HFFc6 (cell line): ENCODE results near the gene ACACB. TPM values are rescaled to one million over a fixed set of nuclear protein-coding genes. Genes with fewer than 3 reads are reported as not detected.

Experiments used
- DNase-seq: peaks from one replicate; pipeline ENCODE4 v3.0.0-alpha.2; 2018
- H3K27ac Mint-ChIP-seq: 2 replicates; pipeline ENCODE4 v1.8.0; 2020; ENCODE audit warnings: mild to moderate bottlenecking, mixed read lengths
- H3K27me3 Mint-ChIP-seq: 2 replicates; pipeline ENCODE4 v1.8.0; 2021; ENCODE audit warnings: mild to moderate bottlenecking, moderate library complexity, mixed read lengths; ENCODE audit not compliant: insufficient read depth
- H3K36me3 Mint-ChIP-seq: 2 replicates; pipeline ENCODE4 v1.8.0; 2021; ENCODE audit warnings: low read depth, mixed read lengths
- H3K4me1 Mint-ChIP-seq: 2 replicates; pipeline ENCODE4 v1.8.0; 2020; ENCODE audit warnings: low read depth, mixed read lengths
- H3K4me3 Mint-ChIP-seq: 2 replicates; pipeline ENCODE4 v1.8.0; 2020; ENCODE audit warnings: mild to moderate bottlenecking, moderate library complexity, mixed read lengths
- H3K9me3 Mint-ChIP-seq: 2 replicates; pipeline ENCODE4 v1.8.0; 2020; ENCODE audit warnings: mild to moderate bottlenecking, mixed read lengths
- total RNA-seq, 6 experiments: library from RNA; stranded (reverse); fragmentation: NEBNext Ultra II Directional; extraction: Animal tissue kit (Norgen Biotek cat#: 25700); gene quantifications; 2 replicates in 1 of 6; 3 replicates in 5 of 6; pipeline ENCODE4 v1.2.3, GENCODE V29; 2021
- TF ChIP-seq, protein P1 (sequence below): fragments of 200-600 bp; sonication (generic); IDR thresholded peaks from 2 replicates; pipeline ENCODE4 v1.5.0; 2021; ENCODE audit warnings: antibody characterized with exemption, mild to moderate bottlenecking

ACACB gene
- total RNA-seq, 6 experiments from 2014 or later: 1.0 to 2.1 (median 1.3) TPM

DNA sequence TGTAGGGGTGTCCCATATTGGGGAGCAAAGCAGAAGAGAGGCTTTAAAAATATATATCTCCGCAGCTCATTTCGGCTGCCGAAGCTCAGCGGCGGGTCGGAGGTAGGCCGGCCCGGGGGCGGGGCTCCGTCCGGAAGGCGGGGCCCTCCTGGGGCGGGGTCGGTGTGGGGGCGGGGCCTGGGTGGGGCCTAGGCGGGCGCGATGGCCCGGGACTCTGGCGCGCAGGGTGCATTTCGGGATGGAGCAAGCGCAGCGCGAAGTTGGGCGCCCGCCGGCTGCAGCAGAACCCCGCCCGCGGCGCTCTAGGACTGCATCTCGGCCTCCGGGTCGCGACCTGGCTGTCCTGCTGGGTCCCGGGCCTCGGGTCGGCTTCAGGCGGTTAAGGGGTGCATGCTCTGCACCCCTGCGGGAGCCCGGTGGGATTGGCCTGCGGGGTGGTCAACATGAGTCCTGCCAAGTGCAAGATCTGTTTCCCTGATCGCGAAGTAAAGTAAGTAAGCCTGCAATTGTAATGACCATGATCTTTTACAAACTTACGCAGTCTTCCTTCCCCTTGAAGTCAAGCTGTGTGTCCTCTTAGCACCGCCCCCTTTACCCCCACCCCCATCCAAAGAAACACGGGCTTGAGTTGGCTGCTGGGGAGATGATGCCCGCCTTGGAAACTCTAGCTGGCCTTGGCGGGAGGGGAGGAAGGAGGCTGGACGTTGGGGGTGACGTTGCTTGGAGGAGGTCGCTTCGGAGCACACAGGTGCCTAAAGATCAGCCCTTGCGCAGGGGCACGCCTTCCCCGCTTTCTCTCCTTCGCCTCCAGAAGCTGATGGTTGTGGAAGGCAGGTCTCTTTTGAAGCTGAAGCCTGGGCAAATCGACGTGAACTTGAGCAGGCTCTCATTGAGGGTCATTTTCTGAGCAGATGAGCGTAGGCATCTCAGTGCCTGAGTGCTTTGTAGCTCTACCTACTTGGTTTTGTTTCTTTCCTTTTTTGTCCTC is 38.4 kb downstream of the ACACB start:
- Mint-ChIP-seq H3K27me3 (peaks cover 17% of the 10 kb centered on the region), H3K9me3 (no peaks in the 10 kb centered on the region), H3K36me3 (no peaks in the 10 kb centered on the region), H3K27ac (no peak overlapping the region), H3K4me3 (peak overlapping the region; percentile 83), H3K4me1 (peaks cover 15% of the 10 kb centered on the region)
- TF ChIP-seq, protein P1, sequence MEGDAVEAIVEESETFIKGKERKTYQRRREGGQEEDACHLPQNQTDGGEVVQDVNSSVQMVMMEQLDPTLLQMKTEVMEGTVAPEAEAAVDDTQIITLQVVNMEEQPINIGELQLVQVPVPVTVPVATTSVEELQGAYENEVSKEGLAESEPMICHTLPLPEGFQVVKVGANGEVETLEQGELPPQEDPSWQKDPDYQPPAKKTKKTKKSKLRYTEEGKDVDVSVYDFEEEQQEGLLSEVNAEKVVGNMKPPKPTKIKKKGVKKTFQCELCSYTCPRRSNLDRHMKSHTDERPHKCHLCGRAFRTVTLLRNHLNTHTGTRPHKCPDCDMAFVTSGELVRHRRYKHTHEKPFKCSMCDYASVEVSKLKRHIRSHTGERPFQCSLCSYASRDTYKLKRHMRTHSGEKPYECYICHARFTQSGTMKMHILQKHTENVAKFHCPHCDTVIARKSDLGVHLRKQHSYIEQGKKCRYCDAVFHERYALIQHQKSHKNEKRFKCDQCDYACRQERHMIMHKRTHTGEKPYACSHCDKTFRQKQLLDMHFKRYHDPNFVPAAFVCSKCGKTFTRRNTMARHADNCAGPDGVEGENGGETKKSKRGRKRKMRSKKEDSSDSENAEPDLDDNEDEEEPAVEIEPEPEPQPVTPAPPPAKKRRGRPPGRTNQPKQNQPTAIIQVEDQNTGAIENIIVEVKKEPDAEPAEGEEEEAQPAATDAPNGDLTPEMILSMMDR: no peak
- DNase-seq: no peak

DNA sequence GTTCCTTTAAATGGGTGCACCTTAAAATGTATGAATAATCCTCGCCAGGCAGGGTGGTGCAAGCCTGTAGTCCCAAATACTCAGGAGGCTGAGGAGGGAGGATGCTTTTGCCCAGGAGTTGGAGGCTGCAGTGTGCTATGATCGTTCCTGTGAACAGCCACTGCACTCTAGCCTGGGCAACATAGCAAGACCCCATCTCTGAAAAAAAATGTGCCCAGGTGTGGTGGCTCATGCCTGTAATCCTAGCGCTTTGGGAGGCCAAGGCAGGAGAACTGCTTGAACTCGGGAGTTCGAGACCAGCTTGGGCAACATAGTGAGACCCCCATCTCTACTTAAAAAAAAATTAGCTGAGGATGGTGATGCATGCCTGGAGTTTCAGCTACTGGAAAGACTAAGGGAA is 39.6 kb downstream of the ACACB start:
- Mint-ChIP-seq H3K4me1 (peaks cover 15% of the 10 kb centered on the region), H3K9me3 (no peaks in the 10 kb centered on the region; the same call in 1 of the 2 replicates), H3K27ac (no peak overlapping the region), H3K27me3 (peaks cover 11% of the 10 kb centered on the region), H3K36me3 (no peaks in the 10 kb centered on the region), H3K4me3 (no peak overlapping the region)
- TF ChIP-seq, protein P1: no peak
- DNase-seq: no peak

DNA sequence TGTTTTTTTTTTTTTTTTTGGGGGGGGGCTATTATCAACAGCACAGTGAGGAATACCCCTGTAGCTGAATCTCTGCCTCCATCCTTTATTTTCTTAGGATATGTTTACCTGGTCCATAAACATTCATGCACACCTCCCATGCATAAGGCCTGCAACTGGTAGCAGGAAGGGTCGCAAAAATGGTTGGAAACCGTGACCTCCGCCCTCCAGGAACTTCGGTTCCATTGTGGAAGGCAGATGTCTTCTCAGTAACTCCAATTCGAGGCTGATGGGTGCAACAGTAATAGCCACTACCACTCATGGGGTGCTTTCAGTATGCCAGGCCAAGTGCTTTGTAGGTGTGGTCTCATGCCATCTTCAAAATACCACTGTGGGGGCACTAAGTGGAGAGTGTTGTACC is 40.2 kb downstream of the ACACB start:
- H3K9me3 Mint-ChIP-seq: no peaks in the 10 kb centered on the region; the same call in 1 of the 2 replicates
- H3K36me3 Mint-ChIP-seq: no peaks in the 10 kb centered on the region
- no peak overlapping the region for H3K4me3 Mint-ChIP-seq
- TF ChIP-seq, protein P1: no peak
- peaks cover 11% of the 10 kb centered on the region for H3K27me3 Mint-ChIP-seq
- DNase-seq: no peak
- no peak overlapping the region for H3K27ac Mint-ChIP-seq
- peaks cover 15% of the 10 kb centered on the region for H3K4me1 Mint-ChIP-seq

DNA sequence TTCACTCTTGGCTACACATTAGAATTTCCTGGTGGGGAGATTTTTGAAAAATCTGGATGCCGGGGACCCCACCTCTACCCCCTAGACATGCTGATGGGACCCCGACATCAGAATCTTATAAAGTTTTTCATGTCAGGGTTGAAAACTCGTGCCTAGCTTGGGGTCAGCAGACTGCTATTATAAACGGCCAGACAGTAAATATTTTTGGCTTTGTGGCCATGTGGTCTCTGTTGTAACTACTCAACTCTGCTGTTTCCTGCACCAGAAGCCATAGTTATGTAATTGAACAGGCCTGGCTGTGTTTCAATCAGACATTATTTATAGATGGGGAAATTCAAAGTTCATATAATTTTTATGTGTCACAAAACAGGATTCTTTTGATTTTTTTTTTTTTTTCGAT is 41.6 kb downstream of the ACACB start:
- Mint-ChIP-seq H3K9me3 (no peaks in the 10 kb centered on the region; the same call in 1 of the 2 replicates), H3K4me3 (no peak overlapping the region), H3K27ac (no peak overlapping the region), H3K36me3 (no peaks in the 10 kb centered on the region), H3K4me1 (peaks cover 15% of the 10 kb centered on the region), H3K27me3 (peaks cover 8% of the 10 kb centered on the region)
- TF ChIP-seq, protein P1: no peak
- DNase-seq: no peak

DNA sequence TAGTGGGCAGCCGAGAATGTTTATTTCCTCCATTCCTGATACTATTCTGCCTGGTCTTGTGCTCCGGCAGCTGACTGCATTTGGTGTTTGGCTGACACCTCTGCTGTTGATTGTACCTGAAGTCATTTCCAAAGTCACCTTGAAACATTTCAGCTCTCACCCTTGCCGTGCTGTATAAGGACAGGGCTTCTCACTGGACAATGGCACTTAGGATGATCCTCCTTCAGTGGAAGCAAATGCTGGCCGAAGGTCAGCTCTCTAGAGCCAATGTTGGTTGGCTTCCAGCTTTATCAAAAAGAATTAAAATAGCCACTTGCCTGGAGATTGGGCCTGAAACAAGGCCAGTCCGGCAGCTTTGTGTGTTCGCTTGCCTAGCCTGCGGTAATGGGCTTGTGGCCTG is 44.0 kb downstream of the ACACB start:
- Mint-ChIP-seq H3K27me3 (peaks cover 4% of the 10 kb centered on the region), H3K4me3 (no peak overlapping the region), H3K4me1 (peaks cover under 1% of the 10 kb centered on the region; the same call in 1 of the 2 replicates), H3K36me3 (no peaks in the 10 kb centered on the region), H3K9me3 (no peaks in the 10 kb centered on the region; the same call in 1 of the 2 replicates), H3K27ac (no peak overlapping the region)
- TF ChIP-seq, protein P1: no peak
- no peak for DNase-seq
